Adipose tissue (tissue), 3 donors: ENCODE measurements around the gene FAM162A. TPM values are rescaled to one million over a fixed set of nuclear protein-coding genes. Genes with fewer than 3 reads are reported as not detected.

Experiments
- H3K27ac ChIP-seq: one replicate; pipeline ENCODE4 v1.5.1; 2013; ENCODE audit warnings: low read depth, low read length
- WGBS, 3 donors: extraction: QIAGEN DNeasy Blood & Tissue Kit; methylation state at CpG; one replicate each; pipeline ENCODE4 v1.1.7; 2013; 5-methylcytosine and 5-hydroxymethylcytosine counted together
- polyA plus RNA-seq, 3 donors: library from polyadenylated mRNA; stranded (reverse); fragments of 200-250 nt; gene quantifications; one replicate each; pipeline ENCODE4 v1.2.3, GENCODE V29; 2013
- donor health status: healthy with polysubstance abuse.
- donor health status: Bipolar disorder and iron deficiency.
- donor health status: healthy.

Gene FAM162A
- polyA plus RNA-seq, 3 donors: 43.2 to 59.4 (median 51.5) TPM

GRCh38 chr3:122461806-122462205, 77.8 kb downstream of the FAM162A start:
- H3K27ac ChIP-seq: no peak overlapping the region
- WGBS, 3 donors: 76 to 85% (median 80%) methylated on average over 3 of the region's 3 CpGs

Other genes starting within 250 kb of the FAM162A start
- gene CASR, start 200.5 kb upstream of the FAM162A start, polyA plus RNA-seq: 1 to 10 TPM in 1 of 3 donors, under 1 TPM in 1, not detected in 1; under 0.01 to 5.0 TPM
- 10 to 100 TPM in 2 of 3 donors, 1 to 10 TPM in 1; 2.3 to 36.9 (median 23.6) TPM for gene CSTA, start 58.9 kb upstream of the FAM162A start, polyA plus RNA-seq
- gene MIX23, start 951 bp upstream of the FAM162A start, polyA plus RNA-seq: 10 to 100 TPM; 12.7 to 41.5 (median 21.1) TPM
- gene WDR5B, start 31.9 kb downstream of the FAM162A start, polyA plus RNA-seq: 1 to 10 TPM; 1.6 to 2.4 (median 1.7) TPM
- 10 to 100 TPM in 2 of 3 donors, 1 to 10 TPM in 1; 7.0 to 19.9 (median 10.7) TPM for gene KPNA1, start 130.8 kb downstream of the FAM162A start, polyA plus RNA-seq
- gene PARP9, start 180.1 kb downstream of the FAM162A start, polyA plus RNA-seq: 10 to 100 TPM; 15.7 to 32.6 (median 19.2) TPM
- 10 to 100 TPM in 2 of 3 donors, 1 to 10 TPM in 1; 9.6 to 11.8 (median 11.4) TPM for gene DTX3L, start 180.2 kb downstream of the FAM162A start, polyA plus RNA-seq
- 1 to 10 TPM in 1 of 3 donors, under 1 TPM in 2; 0.61 to 1.2 (median 0.79) TPM for gene PARP15, start 193.5 kb downstream of the FAM162A start, polyA plus RNA-seq